Testis (tissue), 2 donors: ENCODE data around the gene CDH23.

Source experiments
- POLR2A ChIP-seq: fragments of 450-650 bp; IDR thresholded peaks from one replicate; pipeline ENCODE4 v1.6.1; 2017; ENCODE audit warnings: antibody characterized with exemption, mild to moderate bottlenecking, moderate library complexity
- TF ChIP-seq, protein P1 (sequence below), 3 experiments: fragments of 450-650 bp in 2 of 3; fragments of 200-600 bp in 1 of 3; sonication (generic) in 1 of 3; IDR thresholded peaks; one replicate each; pipeline ENCODE4 v1.5.1; 2016 to 2019; ENCODE audit warnings: antibody characterized with exemption in 3 of 3, mild to moderate bottlenecking in 2 of 3, moderate library complexity in 1 of 3

GRCh38 chr10:71725998-71726579 lies 329.4 kb downstream of the CDH23 start:
- TF ChIP-seq POLR2A, result no peak
- TF ChIP-seq, protein P1, sequence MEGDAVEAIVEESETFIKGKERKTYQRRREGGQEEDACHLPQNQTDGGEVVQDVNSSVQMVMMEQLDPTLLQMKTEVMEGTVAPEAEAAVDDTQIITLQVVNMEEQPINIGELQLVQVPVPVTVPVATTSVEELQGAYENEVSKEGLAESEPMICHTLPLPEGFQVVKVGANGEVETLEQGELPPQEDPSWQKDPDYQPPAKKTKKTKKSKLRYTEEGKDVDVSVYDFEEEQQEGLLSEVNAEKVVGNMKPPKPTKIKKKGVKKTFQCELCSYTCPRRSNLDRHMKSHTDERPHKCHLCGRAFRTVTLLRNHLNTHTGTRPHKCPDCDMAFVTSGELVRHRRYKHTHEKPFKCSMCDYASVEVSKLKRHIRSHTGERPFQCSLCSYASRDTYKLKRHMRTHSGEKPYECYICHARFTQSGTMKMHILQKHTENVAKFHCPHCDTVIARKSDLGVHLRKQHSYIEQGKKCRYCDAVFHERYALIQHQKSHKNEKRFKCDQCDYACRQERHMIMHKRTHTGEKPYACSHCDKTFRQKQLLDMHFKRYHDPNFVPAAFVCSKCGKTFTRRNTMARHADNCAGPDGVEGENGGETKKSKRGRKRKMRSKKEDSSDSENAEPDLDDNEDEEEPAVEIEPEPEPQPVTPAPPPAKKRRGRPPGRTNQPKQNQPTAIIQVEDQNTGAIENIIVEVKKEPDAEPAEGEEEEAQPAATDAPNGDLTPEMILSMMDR (IDR thresholded peaks at IDR 0.05), result peak in 1 of 3 experiments; percentile 14
